Spinal cord (tissue), 10 donors: ENCODE results near the gene SORCS2. TPM values are rescaled to one million over a fixed set of nuclear protein-coding genes. Genes with fewer than 3 reads are reported as not detected.
A peak's percentile ranks its signal among the peaks of the same experiment; 100 is the strongest.

Experiments used
- DNase-seq, 6 donors: peaks; one replicate each; pipeline versions ENCODE4 v3.0.0 to v3.0.0-alpha.2; 2013 to 2015; ENCODE audit warnings: low spot score in 6 of 6, low read depth in 4 of 6
- H3K27ac ChIP-seq: one replicate; pipeline ENCODE4 v1.5.1; 2013; ENCODE audit warnings: low read depth, low read length, control low read depth
- H3K27me3 ChIP-seq: one replicate; pipeline ENCODE4 v1.6.1; 2013; ENCODE audit warnings: low read length; ENCODE audit not compliant: control insufficient read depth, insufficient read depth
- H3K36me3 ChIP-seq: one replicate; pipeline ENCODE4 v1.6.1; 2013; ENCODE audit warnings: low read length; ENCODE audit not compliant: control insufficient read depth, insufficient read depth
- H3K4me1 ChIP-seq: one replicate; pipeline ENCODE4 v1.6.1; 2013; ENCODE audit warnings: low read length; ENCODE audit not compliant: control insufficient read depth, insufficient read depth
- H3K4me3 ChIP-seq: one replicate; pipeline ENCODE4 v1.5.1; 2013; ENCODE audit warnings: low read depth, low read length, control low read depth
- H3K9me3 ChIP-seq: one replicate; pipeline ENCODE4 v1.6.1; 2013; ENCODE audit warnings: low read length; ENCODE audit not compliant: control insufficient read depth, insufficient read depth
- WGBS: methylation state at CpG from one replicate; pipeline ENCODE4 v1.1.5; 2013; ENCODE audit warnings: missing lambda C conversion rate; ENCODE audit not compliant: insufficient coverage; 5-methylcytosine and 5-hydroxymethylcytosine counted together
- polyA plus RNA-seq, 2 donors: library from polyadenylated mRNA; unstranded; fragments of 120-200 nt; gene quantifications; one replicate each; pipeline ENCODE4 v1.2.1, GENCODE V29; 2013; ENCODE audit not compliant: insufficient read length in 2 of 2
- total RNA-seq, 2 donors: library from RNA; depleted of rRNA in 1 of 2; stranded (reverse); fragments of 120-200 nt in 1 of 2; fragments of >200 nt in 1 of 2; gene quantifications; one replicate each; pipeline versions ENCODE4 v1.2.3 to v1.2.4, GENCODE V29; 2013 to 2014
- donor health status: healthy.

Gene SORCS2
- total and polyA plus RNA-seq, 4 donors: 7.3 to 24.8 (median 16.5) TPM

- DNase-seq: no peak
- H3K36me3 ChIP-seq: no peaks in the 10 kb centered on the region
- no peaks in the 10 kb centered on the region for H3K27me3 ChIP-seq
- no peak overlapping the region for H3K27ac ChIP-seq
- peaks cover 30% of the 10 kb centered on the region for H3K4me1 ChIP-seq
- WGBS: 94% methylated on average over 17 of the region's 17 CpGs
- no peak overlapping the region for H3K4me3 ChIP-seq
- H3K9me3 ChIP-seq: no peaks in the 10 kb centered on the region
These were observed 148.5 kb downstream of the SORCS2 start for GRCh38 chr4:7340553-7341433.

GRCh38 chr4:7341491-7342222 is 149.3 kb downstream of the SORCS2 start:
- Histone ChIP-seq H3K36me3 (no peaks in the 10 kb centered on the region), H3K27me3 (no peaks in the 10 kb centered on the region), H3K27ac (peak overlapping the region; percentile 17), H3K9me3 (peaks cover 2% of the 10 kb centered on the region), H3K4me3 (no peak overlapping the region), H3K4me1 (peaks cover 26% of the 10 kb centered on the region)
- 96% methylated on average over 4 of the region's 6 CpGs for WGBS
- DNase-seq: no peak

DNA sequence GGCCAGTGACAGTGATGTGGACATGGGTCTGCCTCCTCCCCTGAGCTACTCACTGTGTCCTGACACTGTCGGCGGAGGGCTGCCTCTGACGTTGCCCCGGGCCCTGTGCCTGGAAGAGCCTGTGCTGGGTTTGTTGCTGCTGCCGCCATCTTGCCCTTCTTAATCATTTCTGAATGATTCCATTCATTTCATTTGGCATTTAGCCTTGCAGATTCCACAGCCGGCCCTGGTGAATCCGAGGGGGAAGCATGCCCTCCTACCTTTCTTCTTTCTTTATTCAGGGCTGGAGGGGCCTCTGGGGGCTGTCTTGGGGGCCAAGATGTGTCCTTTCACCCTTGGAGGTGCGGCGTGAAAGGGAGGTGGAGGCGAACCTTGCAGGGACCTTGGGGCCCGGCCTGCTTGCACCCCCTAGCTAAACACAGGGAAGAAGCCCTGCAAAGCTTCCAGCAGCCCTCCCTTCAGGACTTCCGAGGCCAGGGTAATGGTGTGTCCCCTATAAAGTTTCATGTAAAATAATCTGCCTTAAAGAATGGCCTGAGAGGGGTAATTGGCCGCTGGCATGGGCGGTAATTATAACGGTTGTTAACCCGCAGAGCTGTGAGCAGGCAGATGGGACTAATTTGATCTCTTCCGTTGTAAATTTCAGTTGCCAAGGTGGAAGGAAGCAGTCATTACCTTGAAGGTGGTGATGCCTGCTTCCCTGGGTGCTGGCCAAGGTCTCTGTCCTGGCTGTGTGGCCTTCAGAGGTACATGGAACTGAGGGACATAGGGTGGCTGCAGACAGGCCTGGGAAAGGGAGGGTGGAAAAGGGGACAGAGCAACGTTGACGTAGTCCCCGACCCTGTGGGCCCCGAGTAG is 150.1 kb downstream of the SORCS2 start:
- H3K27me3 ChIP-seq: no peaks in the 10 kb centered on the region
- H3K4me3 ChIP-seq: no peak overlapping the region
- peaks cover 26% of the 10 kb centered on the region for H3K4me1 ChIP-seq
- 63% methylated on average over 15 of the region's 21 CpGs for WGBS
- no peaks in the 10 kb centered on the region for H3K36me3 ChIP-seq
- H3K27ac ChIP-seq: peak overlapping the region; percentile 50
- peaks cover 3% of the 10 kb centered on the region for H3K9me3 ChIP-seq
- peak in 1 of 6 donors; percentile 49 for DNase-seq

DNA sequence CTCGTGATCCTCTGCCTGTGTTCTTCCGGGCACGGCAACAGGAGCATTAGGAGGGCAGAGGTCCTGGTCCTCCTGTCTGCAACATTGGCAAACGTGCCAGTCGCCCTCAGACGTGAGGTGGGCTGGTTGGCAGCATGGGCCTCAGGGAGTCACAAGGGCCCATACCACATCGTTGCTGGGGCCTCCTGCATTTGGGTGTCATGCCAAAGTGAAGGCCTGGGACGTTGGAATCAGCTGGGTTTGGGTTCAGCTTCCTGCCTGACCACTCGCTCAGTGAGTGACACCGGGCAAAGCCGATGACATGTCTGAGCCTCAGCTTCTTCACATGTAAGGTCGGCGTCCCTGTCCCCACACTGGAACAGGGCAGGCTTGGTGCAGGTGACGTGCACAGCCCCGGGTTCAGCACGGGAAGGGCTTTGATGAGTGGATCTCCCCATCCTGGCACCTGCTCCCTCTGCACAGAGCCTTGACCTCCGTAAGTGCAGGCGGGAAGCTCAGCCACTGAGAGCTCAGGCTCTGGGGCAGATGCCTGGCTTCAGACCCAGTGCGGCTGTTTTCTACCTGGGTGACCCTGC is 150.8 kb downstream of the SORCS2 start:
- Histone ChIP-seq H3K9me3 (peaks cover 3% of the 10 kb centered on the region), H3K27me3 (no peaks in the 10 kb centered on the region), H3K36me3 (no peaks in the 10 kb centered on the region), H3K4me3 (no peak overlapping the region), H3K4me1 (peaks cover 26% of the 10 kb centered on the region), H3K27ac (peak overlapping the region; percentile 50)
- 91% methylated on average over 18 of the region's 19 CpGs for WGBS
- no peak for DNase-seq

GRCh38 chr4:7343950-7344349 is 151.6 kb downstream of the SORCS2 start:
- WGBS: 97% methylated on average over 8 of the region's 8 CpGs
- peaks cover 26% of the 10 kb centered on the region for H3K4me1 ChIP-seq
- peaks cover 3% of the 10 kb centered on the region for H3K9me3 ChIP-seq
- H3K27ac ChIP-seq: no peak overlapping the region
- no peak overlapping the region for H3K4me3 ChIP-seq
- H3K27me3 ChIP-seq: no peaks in the 10 kb centered on the region
- H3K36me3 ChIP-seq: no peaks in the 10 kb centered on the region
- no peak for DNase-seq

DNA sequence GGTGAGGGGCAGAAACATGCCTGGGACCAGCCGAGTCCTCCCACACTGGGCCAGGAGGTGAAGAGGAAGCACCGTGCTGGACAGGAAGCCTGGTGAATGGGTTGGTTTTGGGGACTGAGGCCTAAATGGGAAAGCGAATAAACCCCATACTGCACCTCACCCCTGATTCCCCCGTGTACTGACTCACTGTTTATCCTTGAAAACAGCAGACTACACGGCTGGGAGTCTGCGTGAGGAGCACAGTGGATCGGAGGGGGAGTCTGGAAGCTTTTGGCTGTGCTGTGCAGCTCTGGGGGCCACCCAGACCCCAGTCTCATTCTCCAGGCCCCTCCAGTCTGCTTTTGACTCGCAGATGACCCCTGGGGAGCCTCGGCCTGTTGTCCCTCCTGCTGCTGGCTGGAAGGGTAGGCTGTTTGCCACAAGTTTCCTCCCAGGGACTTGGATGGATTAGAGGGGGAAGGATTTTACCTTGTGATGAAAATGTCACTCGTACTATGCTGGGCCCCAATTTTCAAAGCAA is 152.4 kb downstream of the SORCS2 start:
- H3K27ac ChIP-seq: no peak overlapping the region
- 68% methylated on average over 3 of the region's 10 CpGs for WGBS

DNA sequence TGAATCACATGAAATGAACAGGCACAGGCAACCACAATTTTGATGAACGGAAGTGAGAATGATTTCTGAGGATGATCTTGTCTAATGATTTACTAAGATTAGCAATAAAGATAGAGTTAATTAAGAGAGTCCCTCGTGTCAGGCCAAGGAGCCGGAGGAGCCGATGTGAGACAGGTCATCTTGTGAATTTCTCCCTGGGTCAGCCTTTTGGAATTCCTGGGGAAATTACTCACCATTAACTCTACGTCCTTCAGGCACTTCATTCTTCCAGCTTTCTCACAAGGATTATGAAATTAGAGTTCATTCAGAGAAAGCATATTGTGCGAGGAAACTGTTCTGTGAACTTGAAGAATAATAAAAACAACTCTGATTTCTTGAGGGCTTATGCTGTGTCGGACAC is 155.6 kb downstream of the SORCS2 start:
- peaks cover 22% of the 10 kb centered on the region for H3K4me1 ChIP-seq
- H3K27ac ChIP-seq: no peak overlapping the region
- peaks cover 3% of the 10 kb centered on the region for H3K9me3 ChIP-seq
- no peak for DNase-seq
- no peaks in the 10 kb centered on the region for H3K36me3 ChIP-seq
- H3K27me3 ChIP-seq: no peaks in the 10 kb centered on the region
- 90% methylated on average over 2 of the region's 7 CpGs for WGBS
- H3K4me3 ChIP-seq: no peak overlapping the region

More for the DNA sequence above, 152.4 kb downstream of the SORCS2 start:
- Histone ChIP-seq H3K36me3 (no peaks in the 10 kb centered on the region), H3K4me3 (no peak overlapping the region), H3K4me1 (peaks cover 26% of the 10 kb centered on the region), H3K27me3 (no peaks in the 10 kb centered on the region), H3K9me3 (peaks cover 3% of the 10 kb centered on the region)
- no peak for DNase-seq

GRCh38 chr4:7348946-7349900 is 156.9 kb downstream of the SORCS2 start:
- DNase-seq: no peak
- Histone ChIP-seq H3K9me3 (peaks cover 3% of the 10 kb centered on the region), H3K27me3 (no peaks in the 10 kb centered on the region), H3K27ac (no peak overlapping the region), H3K4me1 (peaks cover 12% of the 10 kb centered on the region), H3K4me3 (no peak overlapping the region), H3K36me3 (peaks cover 2% of the 10 kb centered on the region)
- WGBS: 90% methylated on average over 16 of the region's 18 CpGs
